Stimulated activated CD8-positive, alpha-beta memory T cell treated with anti-CD3 and anti-CD28 coated beads, Interleukin-4, amount 100 ng/mL, for 24 hours (primary cell): ENCODE measurements around the gene GPX3.

ENCODE experiments used
- DNase-seq: peaks from one replicate; pipeline ENCODE4 v3.0.0-alpha.2; 2020; ENCODE audit warnings: low read depth

Gene GPX3

GRCh38 chr5:151034422-151035379 lies 14.3 kb downstream of the GPX3 start:
- no peak for DNase-seq

- DNase-seq: no peak
Measured at GRCh38 chr5:151036556-151036955, 16.2 kb downstream of the GPX3 start.

GRCh38 chr5:151037561-151038411 lies 17.4 kb downstream of the GPX3 start:
- no peak for DNase-seq

- DNase-seq: no peak
Measured at GRCh38 chr5:151038412-151038745, 18.0 kb downstream of the GPX3 start.

DNA sequence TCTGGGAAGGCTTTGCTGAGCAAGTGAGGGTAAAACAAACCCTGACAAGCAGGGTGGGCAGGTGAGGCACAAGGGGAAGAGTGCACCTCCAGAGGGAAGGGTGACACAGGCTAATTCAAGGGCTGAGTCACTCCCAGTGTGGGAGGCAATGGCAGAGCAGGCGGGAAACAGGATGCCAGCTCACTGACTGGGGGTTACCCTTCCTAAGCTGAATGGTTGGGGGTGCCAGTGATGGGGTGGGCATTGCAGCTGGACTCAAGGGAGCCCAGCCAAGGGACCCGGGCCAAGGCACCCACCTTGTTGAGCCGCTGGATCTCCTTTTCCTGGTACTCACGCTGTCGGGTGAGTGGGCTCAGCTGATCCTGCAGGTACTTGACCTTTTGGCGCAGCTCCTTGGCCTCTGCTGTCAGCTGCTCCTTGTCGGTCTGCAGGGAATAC lies 18.4 kb downstream of the GPX3 start:
- DNase-seq: peak; percentile 8

DNA sequence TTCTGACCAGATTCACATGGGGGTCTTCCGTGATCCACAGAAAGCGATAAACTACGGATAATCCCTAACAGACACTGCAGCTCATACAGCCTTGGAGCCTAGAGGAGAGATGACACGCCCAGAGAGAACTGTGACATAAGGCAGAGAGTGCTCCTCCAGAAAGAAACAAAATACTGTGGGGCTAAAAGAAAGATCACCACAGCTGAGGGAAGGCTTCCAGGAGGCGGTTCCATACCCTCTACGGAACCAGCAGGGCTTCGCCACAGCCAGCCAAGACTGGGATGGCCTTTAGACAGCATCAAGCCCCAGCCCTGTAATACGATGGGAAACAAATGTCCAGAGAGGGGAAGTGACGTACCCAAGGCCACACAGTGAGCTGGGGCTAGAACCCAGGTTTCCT lies 19.3 kb downstream of the GPX3 start:
- DNase-seq: no peak

GRCh38 chr5:151040211-151040747 lies 19.9 kb downstream of the GPX3 start:
- DNase-seq: no peak

- DNase-seq: no peak
Measured at GRCh38 chr5:151041577-151042268, 21.3 kb downstream of the GPX3 start.

DNA sequence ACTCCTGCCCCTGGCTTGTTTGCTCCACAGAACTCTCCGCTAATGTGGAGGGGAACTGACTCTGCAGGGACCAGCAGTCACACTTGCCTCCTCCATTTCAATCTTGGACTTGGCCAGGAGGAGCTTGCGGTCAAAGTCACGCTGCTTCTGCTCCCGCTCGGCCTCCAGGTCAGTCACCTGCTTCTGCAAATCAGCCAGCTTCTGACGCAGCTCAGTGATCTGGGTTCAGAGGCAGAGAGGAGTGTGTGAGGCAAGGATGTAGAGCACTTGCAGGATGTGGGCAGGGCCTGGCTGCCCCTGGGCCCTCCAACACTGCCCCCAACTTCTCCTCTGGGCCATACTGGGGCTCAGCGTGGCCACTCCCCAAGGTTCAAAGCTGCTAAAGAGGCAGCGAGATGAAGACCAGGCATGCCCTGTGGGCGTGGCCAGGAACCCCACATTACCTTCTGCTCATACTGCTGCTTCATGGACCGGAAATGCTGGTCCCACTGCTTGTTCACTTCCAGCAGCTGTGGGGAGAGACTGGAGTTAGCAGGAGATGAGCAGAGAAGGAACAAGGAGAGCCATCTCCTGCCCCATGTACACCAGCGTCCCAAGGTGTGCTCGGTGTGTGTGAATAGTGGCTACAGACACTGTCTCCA lies 22.2 kb downstream of the GPX3 start:
- DNase-seq: no peak

- no peak for DNase-seq
Measured at GRCh38 chr5:151047814-151048425, 27.5 kb downstream of the GPX3 start.

DNA sequence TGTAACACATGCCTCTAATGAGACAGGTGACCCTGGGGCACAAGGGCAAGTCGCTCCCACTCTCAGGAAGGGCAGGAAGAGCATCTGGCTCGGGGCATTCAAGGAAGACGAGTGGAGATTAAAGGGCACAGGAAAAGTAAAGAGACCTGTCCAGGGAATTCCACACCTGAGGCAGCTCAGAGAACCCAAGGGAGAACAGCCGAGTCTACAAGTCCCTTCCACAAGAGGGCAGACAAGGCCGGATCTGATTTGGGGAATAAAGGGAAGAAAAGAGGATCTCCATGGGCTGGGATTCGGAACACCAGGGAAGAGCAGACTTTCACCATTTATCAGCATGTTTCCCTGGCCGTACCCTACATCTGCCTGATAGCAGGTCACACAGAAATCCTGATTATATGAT lies 28.1 kb downstream of the GPX3 start:
- no peak for DNase-seq

GRCh38 chr5:151051066-151051930 lies 30.9 kb downstream of the GPX3 start:
- peak; percentile 65 for DNase-seq

DNA sequence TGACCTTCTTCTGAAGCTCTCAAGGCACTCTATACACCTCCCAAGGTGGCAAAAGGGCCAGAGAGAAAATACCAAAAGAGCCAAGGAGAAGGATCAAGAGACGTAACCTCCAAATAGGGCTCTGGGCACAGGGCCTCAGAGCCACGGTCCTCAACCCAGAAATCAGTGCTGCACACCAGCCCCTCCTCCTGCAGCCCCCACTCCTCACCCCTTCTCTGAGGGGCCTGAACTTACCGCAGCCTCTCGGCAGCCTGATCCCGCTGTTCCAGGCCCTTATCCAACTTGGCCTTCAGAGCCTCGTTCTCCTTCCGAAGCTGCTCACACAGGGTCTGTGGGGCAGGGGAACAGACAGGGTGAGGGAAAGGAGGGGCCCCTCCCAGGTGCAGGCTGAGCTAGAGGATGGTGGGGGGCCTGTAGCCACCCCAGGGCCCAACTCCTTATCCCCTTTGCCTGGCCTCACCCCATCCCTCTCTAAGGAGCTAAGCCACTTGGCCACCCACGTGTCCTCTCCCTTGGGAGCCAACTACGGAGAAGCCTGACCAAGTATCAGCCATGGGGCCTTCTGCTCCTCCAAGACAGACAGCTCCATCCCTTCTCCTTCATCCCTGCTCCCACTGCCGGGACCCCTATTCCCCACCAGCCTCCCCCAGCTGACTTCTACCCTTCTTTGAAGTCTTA lies 31.7 kb downstream of the GPX3 start:
- no peak for DNase-seq

GRCh38 chr5:151052836-151053235 lies 32.4 kb downstream of the GPX3 start:
- DNase-seq: no peak

- no peak for DNase-seq
Measured at GRCh38 chr5:151053796-151054462, 33.5 kb downstream of the GPX3 start.

DNA sequence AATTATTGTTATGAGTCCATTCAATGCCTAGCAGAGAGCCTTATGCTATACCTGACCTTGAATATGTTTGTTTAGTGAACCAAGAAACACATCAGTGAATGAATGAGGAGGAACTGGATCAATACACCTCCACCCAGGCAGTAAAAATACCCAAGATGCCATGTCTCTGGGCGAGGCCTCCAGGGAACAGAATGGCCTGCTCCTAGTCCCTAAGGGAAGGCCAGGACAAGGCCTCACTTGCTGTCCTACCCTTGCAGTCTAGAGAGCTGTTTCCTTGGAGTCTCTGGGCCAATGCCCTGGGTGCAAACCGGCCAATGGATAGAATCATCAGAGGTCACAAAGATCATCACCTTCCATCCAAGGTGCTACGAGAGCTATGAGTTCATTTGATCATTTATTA lies 34.3 kb downstream of the GPX3 start:
- no peak for DNase-seq

GRCh38 chr5:151055336-151055735 lies 34.9 kb downstream of the GPX3 start:
- DNase-seq: no peak

GRCh38 chr5:151056379-151057325 lies 36.3 kb downstream of the GPX3 start:
- DNase-seq: no peak
